Fibroblast of peridontal ligament (primary cell): ENCODE data around the gene AK9.
"Not testable (repeated sequence)": the region's sequence is repeated elsewhere in the genome, so short reads cannot be mapped to it uniquely, and the experiment has no call there.

Source experiments
- DNase-seq: peaks from one replicate; pipeline ENCODE4 v3.0.0-alpha.2; 2010; ENCODE audit errors: extremely low read depth

AK9 gene

DNA sequence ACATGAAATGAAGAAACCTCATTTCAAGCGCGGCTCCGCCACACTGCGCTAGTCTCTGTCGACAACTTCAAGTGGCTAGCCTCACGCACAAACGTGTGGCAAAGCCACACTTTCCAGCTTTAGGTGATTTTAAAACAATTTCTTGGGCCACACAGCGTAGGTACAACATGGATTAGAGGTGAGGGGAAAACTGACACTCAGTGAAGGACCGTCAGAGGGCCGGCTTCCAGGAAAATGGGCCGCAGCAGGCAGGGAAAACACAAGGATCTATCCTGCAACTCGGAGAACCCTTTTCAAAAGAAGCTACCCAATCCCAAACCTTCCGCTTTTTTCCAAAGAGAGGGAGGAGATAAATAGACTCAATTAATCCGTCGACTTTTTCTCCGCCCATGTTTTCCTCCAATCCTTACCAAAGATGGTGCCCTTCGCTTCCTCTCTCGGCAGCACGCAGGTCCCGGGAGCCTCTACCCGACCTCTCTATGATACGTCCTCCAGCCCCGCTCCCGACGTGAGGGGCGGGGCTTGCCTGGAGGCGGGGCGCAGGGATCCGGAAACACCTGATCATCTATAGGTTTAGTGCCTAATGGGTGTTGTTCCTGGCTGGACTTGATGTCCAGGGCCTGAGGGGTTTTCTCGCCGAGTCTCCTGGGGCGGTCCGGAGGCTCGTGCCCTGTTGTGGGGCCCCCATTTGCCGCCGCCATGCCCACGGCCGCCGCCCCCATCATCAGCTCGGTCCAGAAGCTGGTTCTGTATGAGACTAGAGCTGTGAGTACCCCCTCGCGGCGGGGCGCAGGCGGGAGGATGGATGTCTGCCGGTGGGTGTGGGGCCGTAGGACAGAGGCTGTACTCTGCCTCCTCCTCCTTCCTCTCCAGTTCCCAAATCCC lies at the start of gene AK9, which contains the start of gene FIG4:
AK9 (minus strand) TSS at position 466 of the 885 bp plus-strand sequence. CDS start 15,457 bp downstream, outside the sequence.
FIG4 (plus strand) TSS at position 560 of the 885 bp plus-strand sequence; CDS start at position 700, 140 bp downstream.
- DNase-seq = peak; percentile 90

DNA sequence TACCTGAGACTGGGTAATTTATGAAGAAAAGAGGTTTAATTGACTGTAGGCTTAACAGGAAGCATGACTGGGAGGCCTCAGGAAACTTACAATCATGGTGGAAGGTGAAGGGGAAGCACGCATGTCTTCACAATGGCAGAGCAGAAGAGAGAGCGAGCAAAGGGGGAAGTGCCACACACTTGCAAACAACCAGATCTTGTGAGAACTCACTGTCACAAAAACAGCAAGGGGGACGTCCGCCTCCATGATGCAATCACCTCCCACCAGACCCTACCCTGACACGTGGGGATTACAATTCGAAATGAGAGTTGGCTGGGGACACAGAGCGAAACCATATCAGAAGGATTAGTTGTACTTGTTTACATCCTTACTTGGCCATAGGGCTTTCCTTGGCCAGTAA lies 49.8 kb upstream of the AK9 start:
- DNase-seq = no peak

DNA sequence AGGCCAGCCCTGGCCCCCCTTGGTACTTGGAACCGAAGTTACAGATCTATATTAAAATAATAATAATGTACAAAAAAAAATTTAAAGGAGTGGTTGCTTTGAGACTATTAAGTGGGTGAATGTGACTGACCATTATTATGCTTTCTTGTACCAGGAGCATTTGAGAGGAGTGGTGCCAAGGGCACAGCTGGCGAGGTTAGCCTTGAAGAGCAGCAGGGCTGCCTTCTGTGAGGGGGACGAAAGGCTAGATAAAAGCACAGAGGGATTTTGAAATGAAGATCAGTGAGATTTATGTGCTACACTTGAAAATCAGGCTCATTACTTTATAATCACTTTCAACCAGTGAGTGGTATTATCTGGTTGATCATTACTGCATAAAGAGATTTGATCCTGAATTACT lies 48.7 kb upstream of the AK9 start:
- no peak for DNase-seq

DNA sequence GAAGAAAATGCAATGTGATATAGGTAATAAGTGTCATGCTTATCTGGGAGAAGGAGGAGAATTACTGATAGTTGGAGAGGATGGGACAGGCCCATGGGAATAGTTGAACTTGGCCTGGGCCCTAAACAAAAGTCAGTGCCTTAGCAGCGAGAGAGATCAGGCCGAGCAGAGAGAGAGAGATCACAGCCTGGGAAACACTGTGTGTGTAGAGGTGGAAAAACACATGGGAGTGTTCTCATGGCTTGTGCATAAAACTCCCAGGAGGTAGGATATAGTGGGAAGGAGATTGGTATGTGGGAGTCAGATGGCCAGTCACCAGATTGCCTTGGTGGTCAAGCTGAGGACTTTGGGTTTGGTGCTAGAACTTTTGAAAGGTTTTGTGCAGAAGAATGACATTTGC lies 47.7 kb upstream of the AK9 start:
- DNase-seq = peak; percentile 41

DNA sequence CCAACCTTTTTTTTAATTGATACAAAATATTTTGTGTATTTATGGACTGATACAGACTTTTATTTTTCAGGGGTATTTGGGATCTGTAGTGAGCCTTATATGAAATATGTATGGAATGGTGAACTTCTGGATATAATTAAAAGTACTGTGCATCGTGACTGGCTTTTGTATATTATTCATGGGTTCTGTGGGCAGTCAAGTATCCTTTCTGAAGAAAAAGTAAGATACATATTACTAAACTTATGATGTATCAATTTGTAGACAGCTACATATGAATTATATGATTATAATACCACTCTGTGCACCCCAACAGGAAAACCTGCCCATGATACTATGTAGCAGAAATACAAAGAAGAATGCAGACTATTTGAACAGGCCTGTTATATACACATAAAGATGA lies 47.3 kb upstream of the AK9 start:
- DNase-seq = peak; percentile 69

DNA sequence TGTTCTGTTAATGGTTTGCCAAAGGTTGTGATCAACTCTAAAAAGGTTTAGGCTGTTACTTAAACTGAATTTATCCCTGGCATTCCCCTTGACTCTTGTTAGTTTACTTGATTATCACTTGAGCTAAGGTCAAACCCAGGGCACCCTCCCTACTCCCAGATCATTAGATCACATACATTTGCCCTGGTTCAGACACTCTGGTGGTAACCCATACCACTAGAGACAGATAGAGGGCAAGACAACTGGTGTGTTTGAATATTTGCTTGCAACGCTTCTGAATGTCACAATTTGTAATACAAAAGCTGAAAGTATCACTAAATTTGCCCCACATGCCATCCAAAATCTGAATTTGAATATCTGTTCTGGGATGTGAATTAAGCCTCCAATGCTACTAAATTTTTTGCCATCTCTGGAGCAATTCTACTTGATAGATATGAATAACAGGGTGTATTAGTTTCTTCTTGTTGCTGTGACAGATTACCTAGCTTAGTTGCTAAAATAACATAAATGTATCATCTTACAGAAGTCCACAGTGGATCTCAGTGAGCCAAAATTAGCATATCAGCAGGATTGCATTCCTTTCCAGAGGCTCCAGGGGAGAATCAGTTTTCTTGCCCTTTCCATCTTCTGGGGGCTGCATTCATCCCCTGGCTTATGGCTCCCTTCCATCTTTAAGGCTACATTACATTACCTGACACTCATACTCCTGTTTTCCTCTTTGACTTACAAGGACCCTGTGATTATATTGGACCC lies 45.4 kb upstream of the AK9 start:
- DNase-seq = peak; percentile 10

DNA sequence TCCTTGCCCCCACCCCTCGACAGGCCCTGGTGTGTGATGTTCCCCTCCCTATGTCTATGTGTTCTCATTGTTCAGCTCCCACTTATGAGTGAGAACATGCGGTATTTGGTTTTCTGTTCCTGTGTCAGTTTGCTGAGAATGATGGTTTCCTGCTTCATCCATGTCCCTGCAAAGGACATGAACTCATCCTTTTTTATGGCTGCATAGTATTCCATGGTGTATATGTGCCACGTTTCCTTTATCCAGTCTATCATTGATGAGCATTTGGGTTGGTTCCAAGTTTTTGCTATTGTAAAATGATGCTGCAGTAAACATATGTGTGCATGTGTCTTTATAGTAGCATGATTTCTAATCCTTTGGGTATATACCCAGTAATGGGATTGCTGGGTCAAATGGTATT lies 34.2 kb upstream of the AK9 start:
- not testable (repeated sequence) for DNase-seq

DNA sequence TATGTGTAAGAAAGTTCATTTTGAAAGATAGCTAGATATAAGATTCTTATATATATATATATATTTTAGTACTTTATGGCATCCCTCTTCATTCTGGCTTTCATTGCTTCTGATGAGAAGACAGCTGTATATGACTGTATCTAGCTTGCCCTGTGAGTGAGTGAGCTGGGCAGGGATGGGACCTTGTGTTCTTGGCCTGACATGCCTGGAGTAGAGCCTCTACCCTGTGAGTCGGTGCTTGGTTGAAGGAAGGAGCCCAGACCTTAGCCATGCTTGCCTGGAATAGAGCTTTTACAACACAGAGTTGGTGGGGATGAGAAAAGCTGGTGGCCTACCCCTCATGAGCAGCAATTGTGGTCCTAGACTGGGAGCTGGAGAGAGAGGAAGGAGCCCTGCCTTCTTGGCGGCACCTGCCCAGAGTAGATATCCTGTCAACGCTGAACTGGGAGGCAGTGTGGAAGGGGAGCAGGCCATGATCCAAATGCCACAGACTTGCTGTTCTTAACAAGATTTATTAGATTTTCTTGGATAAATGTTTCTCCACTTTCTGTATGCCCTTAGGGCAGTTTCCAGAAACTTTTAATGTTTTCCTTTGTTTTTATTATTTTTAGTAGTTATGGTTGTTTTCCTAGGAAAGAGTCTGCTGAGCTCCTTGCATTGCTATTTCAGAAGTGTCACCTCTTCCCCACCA lies 31.7 kb upstream of the AK9 start:
- DNase-seq = no peak

DNA sequence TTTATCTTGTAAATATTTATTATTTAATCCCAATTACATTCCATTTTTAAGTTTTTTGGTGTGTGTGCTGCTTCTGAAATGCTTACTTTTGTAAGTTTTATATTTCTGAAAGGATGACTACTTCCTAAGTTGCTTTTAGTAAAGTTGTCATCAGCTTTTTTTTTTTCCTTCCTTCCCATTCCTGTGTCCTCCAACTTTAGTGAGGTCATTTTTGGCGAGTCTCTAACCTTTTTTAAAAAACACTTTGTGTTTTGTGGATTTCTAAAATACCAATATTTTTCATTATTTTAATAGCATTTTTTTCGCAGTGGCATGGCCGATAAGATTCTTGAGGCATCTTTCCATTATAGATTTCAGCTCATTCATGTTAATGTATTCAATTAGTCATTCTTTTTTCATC lies 31.0 kb upstream of the AK9 start:
- DNase-seq = no peak

DNA sequence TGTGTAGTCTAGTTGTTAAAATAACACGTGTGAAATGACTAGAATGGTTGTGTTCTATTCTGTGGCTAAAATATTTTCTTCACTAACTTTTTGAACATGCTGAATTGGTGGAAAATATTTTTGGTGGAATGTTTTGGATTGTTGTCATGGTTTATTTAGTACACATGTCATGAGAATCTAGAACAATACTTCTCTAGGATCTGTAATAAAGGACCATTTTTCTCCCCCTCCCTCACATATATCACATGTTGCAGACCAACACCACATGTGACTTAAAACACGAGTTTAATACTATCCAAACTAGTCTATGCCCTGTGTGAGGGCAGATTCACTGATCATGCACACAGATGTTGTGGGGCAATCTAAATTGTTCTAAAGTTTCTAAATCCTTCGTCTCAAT lies 29.3 kb upstream of the AK9 start:
- peak; percentile 31 for DNase-seq

DNA sequence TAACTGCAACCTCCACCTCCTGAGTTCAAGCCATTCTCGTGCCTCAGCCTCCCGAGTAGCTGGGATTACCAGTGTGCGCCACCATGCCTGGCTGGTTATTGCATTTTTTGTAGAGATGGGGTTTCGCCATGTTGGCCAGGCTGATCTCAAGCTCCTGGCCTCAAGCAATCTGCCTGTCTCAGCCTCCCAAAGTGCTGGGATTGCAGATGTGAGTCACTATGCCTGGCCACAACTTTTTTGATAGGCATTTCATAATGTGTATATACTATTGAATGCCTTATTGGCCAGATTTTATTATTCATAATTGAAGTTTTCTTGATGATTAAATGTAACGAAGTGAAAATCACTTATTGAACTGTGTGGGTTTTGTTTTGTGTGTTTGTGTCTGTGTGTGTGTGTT lies 28.0 kb upstream of the AK9 start:
- peak; percentile 33 for DNase-seq

DNA sequence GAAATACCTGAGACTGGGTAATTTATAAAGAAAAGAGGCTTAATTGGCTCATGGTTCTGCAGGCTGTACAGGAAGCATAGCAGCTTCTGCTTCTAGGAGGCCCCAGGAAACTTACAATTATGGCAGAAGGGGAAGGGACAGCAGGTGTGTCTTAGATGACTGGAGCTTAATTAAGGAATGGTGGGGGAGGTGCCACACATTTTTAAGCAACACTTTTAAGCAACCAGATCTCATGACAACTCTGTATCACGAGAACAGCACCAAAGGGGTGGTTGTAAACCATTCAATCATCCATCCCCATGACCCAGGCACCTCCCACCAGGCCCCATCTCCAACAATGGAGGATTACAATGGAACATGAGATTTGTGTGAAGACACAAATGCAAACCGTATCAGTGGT lies 27.0 kb upstream of the AK9 start:
- DNase-seq = no peak

DNA sequence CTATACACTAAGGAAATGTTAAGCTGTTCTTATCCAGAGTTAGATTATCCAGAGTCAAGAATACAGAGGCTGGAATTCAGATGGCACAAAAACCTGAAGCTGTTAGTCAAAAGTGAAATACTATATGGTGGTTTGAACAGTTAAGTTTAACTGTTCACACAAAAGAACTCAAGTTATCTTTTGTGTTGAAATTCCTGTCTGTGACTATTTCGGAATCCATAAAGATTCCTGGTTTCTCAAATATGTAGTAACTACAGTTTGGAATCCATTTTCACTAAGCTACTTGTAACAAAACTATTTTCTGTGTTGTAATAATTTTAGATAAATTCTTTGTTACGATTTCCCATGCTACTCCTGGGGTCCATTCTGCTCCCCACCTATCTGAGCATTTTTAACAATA lies 24.6 kb upstream of the AK9 start:
- DNase-seq = peak; percentile 62

DNA sequence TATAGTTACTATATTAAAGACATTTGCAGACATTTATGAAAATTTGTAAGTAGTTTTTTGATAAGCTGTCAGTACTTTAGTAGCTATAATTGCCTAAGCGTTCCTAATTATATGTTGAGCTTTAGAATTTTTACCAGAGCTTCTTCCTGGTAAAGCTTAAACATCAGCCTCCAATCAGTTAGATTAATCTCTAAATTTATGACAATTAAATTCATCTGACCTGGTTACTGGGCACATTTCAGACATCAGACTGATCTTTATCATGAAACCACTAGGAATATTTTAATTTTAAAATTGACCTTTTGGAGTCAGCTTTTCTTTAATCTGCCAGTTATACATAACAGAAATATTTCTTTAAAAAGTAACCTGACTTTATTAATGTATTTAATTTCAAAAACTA lies 23.6 kb upstream of the AK9 start:
- no peak for DNase-seq

DNA sequence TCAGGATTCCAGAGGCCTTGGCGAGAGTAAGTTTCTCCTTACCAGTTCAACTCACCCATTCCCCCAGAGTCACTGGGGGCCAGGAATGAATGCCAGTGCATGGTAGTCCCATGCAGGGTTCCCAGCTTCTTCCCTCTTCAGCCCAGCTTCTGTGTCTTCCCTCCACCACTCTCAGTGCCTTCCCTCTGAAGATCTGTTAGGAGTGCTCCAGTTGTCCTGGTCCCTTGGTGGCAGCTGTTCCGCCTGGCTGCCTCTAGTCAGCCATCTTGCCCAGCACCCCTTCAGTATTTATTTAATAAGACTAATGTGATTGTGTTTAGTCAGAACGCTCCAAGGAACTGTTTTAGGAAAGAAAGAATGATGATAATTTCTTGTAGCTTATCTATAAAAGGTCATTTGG lies 23.2 kb upstream of the AK9 start:
- no peak for DNase-seq

DNA sequence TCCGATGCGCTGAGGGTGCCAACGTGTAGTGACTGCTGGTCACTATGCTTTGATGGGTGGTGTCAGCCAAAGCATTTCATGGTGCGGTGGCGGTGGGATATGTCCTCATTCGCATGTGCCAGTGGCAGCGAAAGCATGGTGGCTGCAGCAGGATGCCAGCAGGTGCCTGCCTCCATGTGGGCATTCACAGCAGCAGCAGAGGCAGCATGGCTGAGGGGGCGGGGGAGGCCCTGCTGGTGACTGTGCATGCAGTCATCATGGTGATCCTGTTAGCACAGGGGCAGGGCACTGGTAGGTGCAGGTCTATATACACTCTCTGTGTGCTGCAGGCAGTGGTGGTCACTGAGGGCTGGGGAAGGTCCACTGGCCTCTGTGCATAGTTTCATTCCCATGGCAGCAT lies 22.1 kb upstream of the AK9 start:
- no peak for DNase-seq

DNA sequence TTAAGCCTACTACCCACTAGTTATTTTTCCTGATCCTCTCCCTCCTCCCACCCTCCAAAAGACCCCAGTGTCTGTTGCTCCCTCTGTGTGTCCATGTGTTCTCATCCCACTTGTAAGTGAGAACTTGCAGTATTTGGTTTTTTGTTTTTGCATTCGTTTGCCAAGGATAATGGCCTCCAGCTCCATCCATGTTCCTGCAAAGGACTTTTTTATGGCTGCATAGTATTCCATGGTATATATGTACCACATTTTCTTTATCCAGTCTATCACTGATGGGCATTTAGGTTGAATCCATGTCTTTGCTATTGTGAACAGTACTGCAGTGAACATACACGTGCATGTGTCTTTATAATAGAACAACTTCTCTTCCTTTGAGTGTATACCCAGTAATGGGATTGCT lies 17.1 kb upstream of the AK9 start:
- DNase-seq = not testable (repeated sequence)

DNA sequence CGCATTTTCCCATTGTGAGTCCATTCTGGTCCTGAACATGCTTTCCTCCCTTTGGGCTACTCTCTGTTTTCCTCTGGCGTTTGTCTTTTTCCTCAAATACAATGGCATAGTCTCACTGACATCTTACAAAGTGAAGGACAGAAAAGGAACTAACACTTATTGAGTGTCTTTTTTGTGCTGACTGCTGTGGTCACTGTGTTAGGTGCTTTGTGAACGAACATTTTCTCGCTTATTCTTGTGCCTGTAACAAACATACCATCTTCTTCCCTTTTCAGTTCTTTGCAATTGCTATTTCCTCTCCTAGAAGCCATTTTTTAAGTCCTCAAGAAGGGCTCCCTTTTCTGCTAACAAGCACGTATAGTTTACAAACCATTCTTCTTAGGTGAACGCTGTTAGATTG lies 15.5 kb upstream of the AK9 start:
- DNase-seq = no peak

DNA sequence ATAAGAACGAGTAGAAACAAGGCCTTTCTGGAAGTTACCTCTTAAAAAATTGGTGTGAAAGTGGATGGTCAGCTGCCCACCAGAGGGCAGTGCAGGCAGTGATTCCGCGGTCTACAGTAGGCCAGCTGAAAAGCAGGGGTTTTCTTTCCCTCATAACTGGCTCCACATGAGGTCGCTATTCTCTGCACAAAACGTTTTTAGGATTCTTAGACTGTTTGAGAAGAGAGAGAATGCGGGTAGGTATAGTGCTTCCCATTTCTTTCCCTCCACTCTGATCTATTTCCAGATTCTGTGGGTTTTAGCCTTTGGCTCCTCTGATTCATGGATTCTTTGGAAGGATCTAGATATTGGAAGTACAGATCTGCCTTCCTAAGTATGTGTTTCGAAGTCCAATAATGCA lies 14.3 kb upstream of the AK9 start:
- peak; percentile 96 for DNase-seq

DNA sequence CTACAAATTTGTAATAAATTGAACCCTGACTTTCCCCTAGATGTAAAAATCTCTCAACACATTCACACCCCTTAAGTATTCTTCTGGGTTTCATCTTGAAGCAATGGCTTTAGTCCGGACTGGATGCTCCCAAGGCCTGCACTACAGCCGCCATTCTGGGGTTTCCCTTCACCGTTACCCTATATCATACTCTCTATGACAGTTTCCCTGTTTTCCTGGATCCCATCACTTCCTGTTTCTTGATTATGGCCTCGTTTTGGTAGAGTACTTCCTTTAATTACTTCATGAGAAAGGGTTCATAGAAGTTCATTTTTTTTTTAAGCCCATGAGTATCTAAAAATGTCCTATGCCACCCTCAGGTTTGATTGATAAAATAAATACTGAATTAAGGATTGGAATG lies 11.8 kb upstream of the AK9 start:
- DNase-seq = no peak

DNA sequence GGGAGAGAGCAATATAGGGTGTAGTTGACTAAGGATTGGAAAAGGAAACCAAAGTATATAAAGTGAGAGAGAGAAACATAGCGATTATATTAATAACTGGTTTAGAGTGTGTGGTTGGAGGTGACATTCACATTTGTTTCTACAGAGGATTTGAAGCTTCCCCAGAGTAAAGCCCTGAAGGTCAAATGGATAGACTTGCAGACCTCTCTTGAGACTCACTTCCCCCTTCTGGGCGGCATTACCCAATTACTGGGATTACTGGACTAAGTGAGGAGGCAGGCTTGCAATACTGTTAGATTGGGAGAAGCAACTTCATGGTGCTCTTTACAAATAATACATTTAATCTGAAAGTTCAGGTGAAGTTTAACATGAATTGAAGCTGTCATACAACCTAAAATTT lies 10.8 kb upstream of the AK9 start:
- DNase-seq = no peak

DNA sequence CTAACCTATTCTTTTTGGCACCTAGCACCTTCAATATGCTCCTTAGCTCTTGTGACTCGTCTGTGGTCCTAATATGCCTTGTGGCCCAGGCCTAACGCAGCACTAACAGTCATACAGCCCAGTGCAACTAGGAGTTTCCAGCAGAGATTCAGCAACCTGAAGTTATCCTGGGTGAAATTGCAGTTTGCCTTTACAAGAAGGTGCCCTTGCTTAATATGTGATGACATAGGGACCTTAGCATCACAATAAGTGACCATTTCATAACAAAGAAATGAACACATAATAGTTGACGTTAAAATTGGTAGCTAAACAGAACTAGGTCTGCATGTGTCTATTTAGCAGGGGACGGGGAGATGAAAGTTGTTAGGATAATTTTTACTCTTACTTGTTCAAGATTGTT lies 10.2 kb upstream of the AK9 start:
- no peak for DNase-seq
